Measurements from ENCODE around the gene KDM2A.

Gene KDM2A

GRCh38 chr11:67118801-67119584 is at the start of gene KDM2A:
KDM2A (plus strand) TSS chr11:67119263; CDS start chr11:67121317, 2,054 bp downstream.
- peak; percentile 98 for DNase-seq (ENCODE audit: low read depth)

DNA sequence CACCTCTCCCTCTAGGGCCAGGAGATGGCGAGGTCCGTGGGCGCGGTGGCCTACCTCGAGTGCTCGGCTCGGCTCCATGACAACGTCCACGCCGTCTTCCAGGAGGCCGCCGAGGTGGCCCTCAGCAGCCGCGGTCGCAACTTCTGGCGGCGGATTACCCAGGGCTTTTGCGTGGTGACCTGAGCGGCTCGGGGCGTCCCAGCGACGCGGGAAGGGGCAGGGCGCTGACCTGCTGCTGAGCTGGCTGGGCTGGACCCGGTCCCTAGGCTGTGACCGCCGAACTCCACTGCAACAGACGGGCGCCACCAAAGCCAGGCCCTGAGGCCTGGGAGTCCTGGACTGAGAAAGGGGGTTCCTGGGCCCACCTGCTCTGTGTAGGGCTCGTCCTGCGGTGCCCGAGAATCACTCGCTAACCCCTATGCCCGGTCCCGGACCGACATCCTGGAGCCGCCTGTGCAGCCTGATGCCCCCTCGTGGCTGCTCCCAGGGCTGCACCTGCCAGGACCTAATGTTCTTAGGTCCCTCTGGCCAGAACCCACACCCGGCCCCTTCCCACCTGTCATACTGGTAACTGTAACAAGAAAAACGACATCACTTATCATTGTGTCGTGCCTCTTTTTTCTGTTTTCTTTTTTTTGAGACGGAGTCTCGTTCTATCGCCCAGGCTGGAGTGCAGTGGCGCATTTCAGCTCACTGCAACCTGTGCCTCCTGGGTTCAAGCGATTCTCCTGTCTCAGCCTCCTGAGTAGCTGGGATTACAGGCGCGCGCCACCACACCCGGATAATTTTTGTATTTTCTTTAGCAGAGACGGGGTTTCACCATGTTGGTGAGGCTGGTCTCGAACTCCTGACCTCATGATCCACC is 47.4 kb upstream of the KDM2A start:
- peak; percentile 57 for DNase-seq (ENCODE audit: low read depth)

DNA sequence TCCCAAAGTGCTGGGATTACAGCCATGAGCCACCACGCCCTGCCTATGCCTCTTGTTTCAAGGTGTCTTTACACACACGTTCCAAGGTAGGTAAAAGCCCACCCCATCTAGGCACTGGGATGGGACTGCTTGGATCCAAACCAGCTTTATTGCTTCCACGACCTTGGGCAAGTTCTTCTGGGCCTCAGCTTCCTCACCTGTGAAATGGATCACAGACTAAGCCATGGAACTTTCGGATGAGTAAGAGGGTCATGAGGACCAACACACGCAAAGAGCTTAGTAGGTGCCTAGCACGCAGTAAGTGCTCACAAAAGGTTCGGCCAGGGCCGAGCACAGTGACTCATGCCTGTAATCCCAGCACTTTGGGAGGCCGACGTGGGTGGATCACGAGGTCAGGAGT is 46.8 kb upstream of the KDM2A start:
- no peak for DNase-seq (ENCODE audit: low read depth)

GRCh38 chr11:67073908-67074307 is 45.2 kb upstream of the KDM2A start:
- DNase-seq (ENCODE audit: low read depth) = no peak

GRCh38 chr11:67076202-67076601 is 42.9 kb upstream of the KDM2A start:
- DNase-seq (ENCODE audit: low read depth) = no peak

DNA sequence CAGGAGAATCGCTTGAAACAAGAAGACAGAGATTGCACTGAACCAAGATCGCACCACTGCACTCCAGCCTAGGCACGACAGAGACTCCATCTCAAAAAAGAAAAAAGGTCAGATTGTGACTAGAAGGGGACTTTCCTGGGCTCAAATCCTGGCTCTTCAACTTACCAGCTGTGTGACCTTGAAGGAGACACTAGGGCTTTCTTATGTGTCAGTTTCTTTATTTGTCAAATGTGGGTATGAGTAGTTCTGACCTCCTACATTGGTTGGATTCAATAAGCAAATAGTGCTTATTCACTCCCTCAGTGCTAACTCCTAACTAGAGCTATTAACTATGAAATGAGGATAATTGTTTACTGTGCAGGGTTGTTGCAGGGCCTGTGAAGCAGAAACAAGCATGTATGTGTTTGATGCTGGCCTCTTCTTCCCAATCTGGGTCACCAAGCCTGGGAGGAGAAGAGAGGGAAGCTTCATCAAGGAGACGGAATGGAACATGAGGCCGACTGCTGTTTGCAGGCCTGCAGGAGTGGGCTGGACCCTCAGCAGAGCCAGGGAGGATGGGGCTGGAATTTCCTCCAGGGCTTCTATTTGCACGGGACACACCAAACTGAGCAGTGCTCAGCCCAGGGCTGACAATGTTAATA is 39.9 kb upstream of the KDM2A start:
- no peak for DNase-seq (ENCODE audit: low read depth)

DNA sequence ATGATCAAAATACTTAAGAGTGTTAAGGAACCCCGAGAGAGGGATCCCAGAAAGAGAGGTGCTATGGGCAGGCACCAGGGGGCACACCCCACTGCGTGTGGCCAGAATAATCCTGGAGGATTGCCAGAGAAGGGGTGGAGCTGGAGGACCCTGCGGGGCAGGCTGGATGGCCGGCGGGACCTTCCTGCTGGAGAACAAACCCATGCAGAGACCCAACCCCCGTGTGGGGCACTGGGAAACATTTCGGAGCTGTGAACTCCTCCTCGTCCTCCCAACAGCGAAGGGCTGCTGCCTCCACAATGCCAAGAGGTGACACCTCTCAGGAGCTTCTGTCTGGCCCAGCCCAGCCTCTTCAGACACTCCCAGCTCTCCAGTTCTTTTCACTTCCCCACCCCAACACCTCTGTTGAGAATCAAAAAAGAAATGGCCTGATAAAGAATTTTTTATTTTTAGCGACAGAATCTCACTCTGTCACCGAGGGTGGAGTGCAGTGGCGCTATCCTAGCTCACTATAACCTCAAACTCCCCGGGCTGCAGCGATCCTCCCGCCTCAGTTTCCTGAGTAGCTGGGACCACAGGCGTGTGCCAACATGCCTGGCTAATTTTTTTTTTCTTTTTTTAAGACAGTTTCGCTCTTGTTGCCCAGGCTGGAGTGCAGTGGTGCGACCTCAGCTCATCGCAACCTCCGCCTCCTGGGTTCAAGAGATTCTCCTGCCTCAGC is 36.8 kb upstream of the KDM2A start:
- DNase-seq (ENCODE audit: low read depth) = no peak

GRCh38 chr11:67083786-67084366 is 35.2 kb upstream of the KDM2A start:
- DNase-seq (ENCODE audit: low read depth) = no peak

GRCh38 chr11:67085617-67086016 is 33.4 kb upstream of the KDM2A start:
- DNase-seq (ENCODE audit: low read depth) = no peak

GRCh38 chr11:67090717-67091116 is 28.3 kb upstream of the KDM2A start:
- DNase-seq (ENCODE audit: low read depth) = no peak

DNA sequence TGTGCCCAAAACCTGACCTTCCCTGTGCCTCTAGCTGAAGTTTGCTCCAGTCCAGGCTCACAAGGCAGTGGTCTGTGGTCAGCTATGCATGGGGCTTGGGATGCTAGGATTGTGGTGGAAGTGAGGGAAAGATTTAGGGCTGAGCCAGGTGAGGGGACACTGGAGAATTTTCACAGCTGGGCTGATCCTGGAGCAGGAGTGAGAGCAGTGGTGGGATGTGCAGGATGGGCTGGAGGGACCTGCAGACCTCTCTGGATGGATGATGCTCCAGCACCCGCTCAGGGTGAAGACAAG is 23.9 kb upstream of the KDM2A start:
- DNase-seq (ENCODE audit: low read depth) = no peak

DNA sequence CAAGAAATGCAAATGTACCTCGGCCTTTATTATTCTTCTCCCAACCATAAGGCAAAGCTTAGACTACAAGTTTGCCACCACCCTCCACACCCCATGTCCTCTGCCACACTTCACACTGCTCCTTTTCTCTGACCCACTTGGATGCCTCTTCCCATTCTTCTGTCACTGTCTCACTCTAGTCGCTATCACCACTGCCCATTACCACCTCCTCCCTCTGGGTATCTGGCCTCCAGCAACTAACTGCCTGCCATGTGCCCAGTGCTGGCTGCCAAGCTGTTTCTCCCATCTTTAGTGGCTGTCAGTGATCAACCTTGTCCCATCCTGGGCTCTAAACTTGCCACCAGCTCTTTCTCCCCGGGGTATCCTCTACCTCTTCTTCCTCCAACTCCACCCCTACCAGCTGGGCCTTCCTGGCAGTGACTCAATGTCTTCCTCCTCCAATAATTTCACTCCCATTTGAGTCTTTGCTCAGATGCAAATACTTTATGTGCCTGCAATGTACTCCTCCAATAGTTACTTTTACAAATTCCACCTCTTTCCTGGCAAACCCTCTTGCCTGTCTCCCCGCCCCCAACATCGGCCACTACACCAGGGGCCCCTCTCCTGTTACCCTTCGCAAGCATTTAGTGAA is 20.1 kb upstream of the KDM2A start:
- no peak for DNase-seq (ENCODE audit: low read depth)

- no peak for DNase-seq (ENCODE audit: low read depth)
Measured at GRCh38 chr11:67099831-67100324, 19.2 kb upstream of the KDM2A start.

- no peak for DNase-seq (ENCODE audit: low read depth)
Measured at GRCh38 chr11:67102664-67103063, 16.4 kb upstream of the KDM2A start.

DNA sequence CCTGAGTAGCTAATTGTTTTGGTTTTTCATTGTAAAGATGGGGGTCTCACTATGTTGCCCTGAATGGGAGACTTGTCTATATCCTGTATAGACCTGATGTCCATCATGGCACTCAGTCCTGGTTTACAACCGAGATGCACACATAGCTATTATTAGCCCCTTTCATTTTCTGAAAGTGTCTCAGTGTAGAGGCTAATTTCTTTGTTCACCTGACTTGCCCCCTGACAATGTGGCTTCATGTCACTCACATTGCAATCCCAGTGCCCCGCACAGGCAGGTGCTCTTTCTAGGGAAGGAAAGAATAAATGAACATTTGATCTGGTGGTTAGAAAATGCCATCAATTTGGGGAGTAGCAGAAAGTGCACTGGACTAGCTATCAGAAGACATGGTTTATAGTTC is 13.1 kb upstream of the KDM2A start:
- DNase-seq (ENCODE audit: low read depth) = no peak

DNA sequence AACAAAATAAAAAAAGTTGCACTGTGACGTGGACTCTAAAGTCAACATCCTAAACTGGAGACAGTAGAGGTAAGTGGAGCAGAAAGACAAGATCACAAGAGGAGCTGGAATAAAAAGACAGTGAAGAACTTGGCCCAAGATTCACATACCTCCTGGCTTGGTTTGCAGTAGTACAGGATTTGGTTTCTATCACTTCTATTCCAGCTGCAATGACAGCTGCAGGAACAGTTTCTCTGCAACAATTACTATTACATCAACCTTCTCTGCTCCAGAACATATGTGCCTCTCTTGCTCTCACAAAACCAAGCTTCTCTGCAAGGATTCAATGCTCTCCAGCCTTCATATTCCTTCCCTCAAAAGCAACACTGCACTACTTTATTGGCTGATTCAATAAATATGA is 7.8 kb upstream of the KDM2A start:
- DNase-seq (ENCODE audit: low read depth) = no peak

GRCh38 chr11:67113231-67113721 is 5.8 kb upstream of the KDM2A start:
- no peak for DNase-seq (ENCODE audit: low read depth)

GRCh38 chr11:67114275-67114896 is 4.7 kb upstream of the KDM2A start:
- DNase-seq (ENCODE audit: low read depth) = no peak

GRCh38 chr11:67116758-67117105 is 2.3 kb upstream of the KDM2A start:
- DNase-seq (ENCODE audit: low read depth) = no peak

DNA sequence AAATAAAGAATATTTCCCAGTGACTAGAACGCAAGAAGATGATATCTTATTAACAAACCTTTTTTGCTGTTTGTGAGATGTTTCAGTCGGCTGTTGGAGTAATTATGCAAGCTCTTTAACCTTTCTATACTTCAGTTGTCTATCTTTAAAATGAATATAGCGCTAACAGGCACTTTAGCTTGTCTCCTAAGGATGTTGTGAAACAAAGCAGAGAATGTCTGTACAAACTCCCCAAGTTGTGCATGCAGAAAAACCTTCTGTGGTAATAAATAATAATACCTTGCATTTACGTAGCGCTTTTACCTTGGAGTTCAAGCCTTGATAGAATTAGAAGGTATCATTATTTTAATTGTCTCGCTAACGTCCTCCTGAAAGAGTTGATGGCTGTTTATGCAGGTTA is 1.9 kb upstream of the KDM2A start:
- no peak for DNase-seq (ENCODE audit: low read depth)

DNA sequence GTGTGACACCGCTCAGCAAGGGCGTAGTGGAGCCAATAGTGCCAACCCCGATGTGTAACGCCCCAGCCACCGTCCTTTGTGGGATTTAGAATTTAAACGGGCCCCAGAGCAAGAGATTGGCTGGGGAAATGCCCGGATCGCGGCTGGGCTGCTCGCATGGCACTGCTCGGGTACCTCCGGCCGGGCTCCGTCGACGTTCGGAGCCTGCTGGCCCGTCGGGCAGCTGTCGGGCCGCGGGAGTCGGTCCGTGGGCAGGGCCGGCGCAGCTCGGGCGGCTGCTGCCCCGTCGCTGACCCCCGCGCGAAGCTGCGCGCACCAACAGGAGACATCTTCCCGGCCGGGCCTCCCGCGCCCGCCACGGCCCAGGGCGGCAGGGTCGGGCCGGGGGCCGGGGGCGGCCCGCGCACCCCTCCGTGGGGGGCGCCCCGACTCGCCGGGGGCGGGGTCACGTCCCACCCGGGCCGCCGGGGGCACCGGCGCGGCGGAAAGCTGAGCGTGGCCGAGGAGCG is 1.3 kb upstream of the KDM2A start:
- DNase-seq (ENCODE audit: low read depth) = peak; percentile 19

Data from activated T-cell treated with anti-CD3 and anti-CD28 coated beads for 1 hour (primary cell).